ENCODE results near the gene ANXA3. TPM values are rescaled to one million over a fixed set of nuclear protein-coding genes. Genes with fewer than 3 reads are reported as not detected.

The ANXA3 gene
- total and polyA plus RNA-seq, 5 donors: 10.9 to 48.1 (median 12.1) TPM

DNA sequence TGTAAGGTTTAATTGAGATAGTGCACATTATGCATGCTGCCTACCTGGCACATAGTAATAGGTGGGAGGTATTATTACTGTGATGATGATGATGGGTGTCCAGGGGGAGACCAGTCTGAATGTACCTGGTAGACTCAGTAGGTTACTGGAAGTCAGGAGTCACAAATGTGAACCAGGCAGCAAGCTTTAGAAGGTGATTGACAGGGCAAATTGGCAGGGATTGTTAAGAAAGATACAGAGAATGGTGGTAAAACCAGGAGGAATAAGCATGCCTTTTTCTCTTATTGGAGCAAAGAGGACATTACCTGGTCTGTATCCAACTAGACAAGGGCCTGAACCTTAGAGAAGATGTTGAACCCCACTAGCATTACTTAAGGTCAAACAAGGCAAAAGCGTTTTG lies 108.1 kb downstream of the ANXA3 start:
- ATAC-seq (no peak), DNase-seq (no peak)
- H3K27ac ChIP-seq (ENCODE audit: low read length): no peak overlapping the region
- intact Hi-C loops (cut with DNase I): no loop called here
- H3K4me3 ChIP-seq (ENCODE audit: low read length): no peak overlapping the region
- H3K4me1 ChIP-seq (ENCODE audit: control insufficient read depth, insufficient read depth, low read length): peaks cover 3% of the 10 kb centered on the region
- no peaks in the 10 kb centered on the region for H3K27me3 ChIP-seq (ENCODE audit: control insufficient read depth, insufficient read depth)
- WGBS: 91% methylated on average over 1 of the region's 1 CpG
- no peaks in the 10 kb centered on the region for H3K9me3 ChIP-seq (ENCODE audit: control insufficient read depth, low read length)

Other genes with a start within 250 kb of the ANXA3 start
- 10 to 100 TPM; 43.1 to 62.7 (median 54.6) TPM for gene BMP2K, start 224.6 kb downstream of the ANXA3 start, total RNA-seq
- gene BMP2K, start 224.6 kb downstream of the ANXA3 start, polyA plus RNA-seq: 12.1 TPM